Heart left ventricle (tissue), 16 donors: ENCODE results near the gene KCNK18. TPM values are rescaled to one million over a fixed set of nuclear protein-coding genes. Genes with fewer than 3 reads are reported as not detected.

ENCODE experiments used
- ATAC-seq, 4 donors: fragments of 200-7000 bp; cut with Tn5 transposase; one replicate each; pipeline ENCODE4 v1.9.1; 2020 to 2022; ENCODE audit warnings: moderate library complexity in 4 of 4, mild to moderate bottlenecking in 3 of 4, moderate number of reproducible peaks in 1 of 4
- DNase-seq, 5 donors: peaks; one replicate each; pipeline ENCODE4 v3.0.0-alpha.2; 2020
- H3K27ac ChIP-seq, 12 donors: fragments of 200-600 bp; sonication (generic) in 4 of 12; one replicate each; pipeline versions ENCODE4 v1.5.0 to v1.8.0; 2016 to 2022; ENCODE audit warnings: mild to moderate bottlenecking in 2 of 12
- H3K27me3 ChIP-seq, 9 donors: fragments of 200-600 bp; sonication (generic) in 2 of 9; one replicate each; pipeline versions ENCODE4 v1.5.1 to v1.8.0; 2016 to 2022; ENCODE audit warnings: mild to moderate bottlenecking in 3 of 9
- H3K36me3 ChIP-seq, 9 donors: fragments of 200-600 bp; sonication (generic) in 2 of 9; one replicate each; pipeline versions ENCODE4 v1.5.0 to v1.8.0; 2018 to 2022; ENCODE audit warnings: mild to moderate bottlenecking in 2 of 9
- H3K4me1 ChIP-seq, 12 donors: fragments of 200-600 bp; sonication (generic) in 4 of 12; one replicate each; pipeline versions ENCODE4 v1.5.0 to v1.8.0; 2016 to 2022; ENCODE audit warnings: mild to moderate bottlenecking in 3 of 12
- H3K4me3 ChIP-seq, 12 donors: fragments of 200-600 bp; sonication (generic) in 4 of 12; one replicate each; pipeline versions ENCODE4 v1.5.0 to v1.8.0; 2017 to 2022; ENCODE audit warnings: mild to moderate bottlenecking in 9 of 12, moderate library complexity in 4 of 12
- H3K9me3 ChIP-seq, 12 donors: fragments of 200-600 bp; sonication (generic) in 4 of 12; one replicate each; pipeline versions ENCODE4 v1.5.0 to v1.8.0; 2016 to 2022; ENCODE audit warnings: mild to moderate bottlenecking in 1 of 12
- POLR2A ChIP-seq, 2 donors: fragments of 450-650 bp; IDR thresholded peaks; one replicate each; pipeline ENCODE4 v1.6.1; 2017; ENCODE audit warnings: antibody characterized with exemption in 2 of 2, mild to moderate bottlenecking in 2 of 2, moderate library complexity in 2 of 2
- WGBS, 4 donors: extraction: QIAGEN DNeasy Blood & Tissue Kit in 2 of 4; methylation state at CpG; one replicate each; pipeline versions ENCODE4 v1.1.5 to v1.1.7; 2013 to 2018; 5-methylcytosine and 5-hydroxymethylcytosine counted together
- intact Hi-C, 10 donors: fragments of 100-400 bp; cut with DNase I; formaldehyde crosslinking; loops; one replicate each; pipeline versions ENCODE4 v1.11.1 to v1.14.2; 2022
- polyA plus RNA-seq, 2 donors: library from polyadenylated mRNA; stranded (reverse); fragments of 200-250 nt; gene quantifications; one replicate each; pipeline ENCODE4 v1.2.3, GENCODE V29; 2013
- total RNA-seq, 9 donors: library from RNA; depleted of rRNA in 2 of 9; stranded (reverse); fragments of >200 nt in 2 of 9; fragmentation: NEBNext Ultra II Directional in 3 of 9; extraction: Animal tissue kit (Norgen Biotek cat#: 25700) in 3 of 9; gene quantifications; one replicate each; pipeline versions ENCODE4 v1.1.0 to v1.2.4, GENCODE V29; 2016 to 2023
- TF ChIP-seq, protein P1 (sequence below), 12 donors: fragments of 200-600 bp; sonication (generic) in 4 of 12; IDR thresholded peaks; one replicate each; pipeline versions ENCODE4 v1.5.0 to v1.8.0; 2018 to 2022; ENCODE audit warnings: antibody characterized with exemption in 12 of 12, mild to moderate bottlenecking in 5 of 12
- donor health status: ischemic (EF 13 %, LVEDD 7.1; RV severe dilation, severe dysfunction).
- donor health status: healthy with polysubstance abuse.
- donor health status: DM: no; HTN: yes; CAD: no.
- donor health status: DM: no; HTN: no; CAD: no.
- donor health status: ischemic (EF 25% LVEDD 6.9; RV normal size, moderate dysfunction).
- donor health status: ischemic (EF 25% LVEDD 5.7; RV mildly dilated, moderate dysfunction).
- donor health status: healthy.
- donor health status: DM: yes; HTN: yes; CAD: no.
- donor health status: ischemic (EF 35%, LVEDD 5.7; RV mildly dilated, moderate dysfunction).
- donor health status: nonischemic (EF 11% LVEDD 7.7; RV severe dilation, severe dysfunction).
- donor health status: DM: yes; HTN: yes; CAD: no.
- donor health status: PGD.
- donor health status: ischemic (EF 29% LVEDD 5.4; RV normal size, mild dysfunction).
- donor health status: nonischemic (EF 23%, LVEDD 6.1; RV moderate dilation, normal function).

Gene KCNK18
- total and polyA plus RNA-seq, 11 donors = not detected

DNA sequence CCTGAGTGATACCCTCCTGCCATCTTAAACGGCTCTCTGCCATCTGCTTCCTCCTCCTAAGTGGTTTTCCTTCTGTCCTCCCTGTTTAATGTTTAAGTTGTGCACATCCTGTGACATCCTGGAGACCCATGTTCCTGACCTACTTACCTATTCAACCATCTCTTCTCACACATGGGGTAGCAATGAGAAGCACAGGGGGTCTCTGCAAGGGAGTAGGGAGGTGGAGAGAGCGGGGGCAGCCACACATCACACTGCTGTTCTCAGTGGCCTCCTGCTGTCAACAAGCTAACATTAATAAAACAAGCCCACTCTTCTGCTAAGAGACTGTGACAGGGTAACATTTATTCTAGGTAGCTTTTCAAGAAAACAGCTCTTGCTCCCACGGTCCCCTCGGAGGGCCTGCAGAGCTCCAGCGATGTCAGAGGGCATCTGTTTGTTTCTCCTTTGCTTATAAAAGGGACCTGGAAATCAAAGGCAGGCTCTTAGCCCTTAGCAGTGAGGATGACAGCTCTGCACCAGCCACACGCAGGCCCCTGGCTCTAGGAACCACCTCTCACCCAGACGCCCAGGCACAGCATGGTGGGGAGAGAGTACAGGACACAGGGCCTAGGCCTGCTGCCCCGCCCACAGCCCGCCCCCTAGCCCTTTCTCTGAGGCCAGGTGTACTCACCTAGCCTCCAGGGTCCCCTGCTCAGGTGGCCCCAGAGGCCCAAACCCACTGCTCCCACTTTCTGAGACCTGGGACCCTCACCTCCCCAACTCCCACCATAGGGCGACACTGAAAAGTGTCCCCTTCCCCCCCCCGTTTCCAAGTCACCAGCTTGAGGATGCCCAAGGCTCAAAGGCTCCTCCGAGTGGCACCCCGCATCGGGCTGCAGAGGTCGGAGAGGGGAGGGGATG lies 42.7 kb downstream of the KCNK18 start:
- H3K27me3 ChIP-seq = peaks cover 17 to 83% (median 40%) of the 10 kb centered on the region in 9 donors
- TF ChIP-seq, protein P1, sequence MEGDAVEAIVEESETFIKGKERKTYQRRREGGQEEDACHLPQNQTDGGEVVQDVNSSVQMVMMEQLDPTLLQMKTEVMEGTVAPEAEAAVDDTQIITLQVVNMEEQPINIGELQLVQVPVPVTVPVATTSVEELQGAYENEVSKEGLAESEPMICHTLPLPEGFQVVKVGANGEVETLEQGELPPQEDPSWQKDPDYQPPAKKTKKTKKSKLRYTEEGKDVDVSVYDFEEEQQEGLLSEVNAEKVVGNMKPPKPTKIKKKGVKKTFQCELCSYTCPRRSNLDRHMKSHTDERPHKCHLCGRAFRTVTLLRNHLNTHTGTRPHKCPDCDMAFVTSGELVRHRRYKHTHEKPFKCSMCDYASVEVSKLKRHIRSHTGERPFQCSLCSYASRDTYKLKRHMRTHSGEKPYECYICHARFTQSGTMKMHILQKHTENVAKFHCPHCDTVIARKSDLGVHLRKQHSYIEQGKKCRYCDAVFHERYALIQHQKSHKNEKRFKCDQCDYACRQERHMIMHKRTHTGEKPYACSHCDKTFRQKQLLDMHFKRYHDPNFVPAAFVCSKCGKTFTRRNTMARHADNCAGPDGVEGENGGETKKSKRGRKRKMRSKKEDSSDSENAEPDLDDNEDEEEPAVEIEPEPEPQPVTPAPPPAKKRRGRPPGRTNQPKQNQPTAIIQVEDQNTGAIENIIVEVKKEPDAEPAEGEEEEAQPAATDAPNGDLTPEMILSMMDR (IDR thresholded peaks at IDR 0.05) = no peak
- no peak for TF ChIP-seq POLR2A (IDR thresholded peaks at IDR 0.05)
- no peak overlapping the region for H3K27ac ChIP-seq
- ATAC-seq (no peak), DNase-seq (no peak)
- intact Hi-C loops = no loop called here
- 29 to 45% (median 35%) methylated on average over 6 to 15 of the region's 15 CpGs for WGBS, 4 donors
- H3K4me1 ChIP-seq = peaks cover 0 to 15% (median 5%) of the 10 kb centered on the region in 12 donors
- H3K36me3 ChIP-seq = no peaks in the 10 kb centered on the region
- H3K9me3 ChIP-seq = no peaks in the 10 kb centered on the region
- H3K4me3 ChIP-seq = peak overlapping the region in 1 of 12 donors; percentile 11

DNA sequence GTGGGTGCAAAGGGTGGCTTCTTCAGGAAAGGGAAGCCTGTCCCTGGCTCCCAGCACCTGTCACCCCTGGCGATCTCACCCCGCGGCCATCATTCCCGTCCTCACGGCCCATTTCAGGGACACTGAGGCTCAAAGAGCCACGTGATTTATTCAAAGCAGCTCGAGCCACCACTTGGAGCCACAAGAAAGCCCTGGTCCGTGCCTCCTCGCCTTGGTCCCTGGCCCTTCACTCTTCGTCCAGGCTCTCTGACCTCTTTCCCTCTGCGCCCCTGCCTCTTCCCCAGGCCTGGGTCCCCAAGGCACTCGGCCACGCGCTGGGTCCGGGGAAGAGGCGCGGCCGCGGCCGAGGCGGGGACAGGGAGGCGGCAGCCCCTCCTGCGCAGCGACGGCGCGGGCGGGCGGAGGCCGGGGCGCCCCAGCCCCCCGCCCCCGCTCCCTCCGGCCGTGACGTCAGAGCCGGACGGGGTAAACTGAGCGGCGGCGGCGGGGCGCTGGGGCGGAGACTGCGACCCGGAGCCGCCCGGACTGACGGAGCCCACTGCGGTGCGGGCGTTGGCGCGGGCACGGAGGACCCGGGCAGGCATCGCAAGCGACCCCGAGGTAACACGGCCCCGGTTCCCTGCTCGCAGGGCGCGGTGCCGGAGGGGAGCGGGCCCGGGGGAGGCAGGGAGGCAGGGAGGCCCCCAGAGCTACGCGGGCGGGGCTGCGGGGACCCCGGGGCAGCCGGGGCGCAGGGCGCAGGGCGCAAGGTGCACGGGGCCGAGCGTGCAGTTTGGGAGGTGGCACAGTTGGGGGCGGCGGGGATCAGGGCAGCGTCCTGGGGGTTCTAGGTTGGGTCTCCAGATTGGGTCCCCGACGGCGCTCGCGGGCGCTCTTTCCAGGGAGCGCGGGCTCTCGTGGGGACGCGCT lies 43.6 kb downstream of the KCNK18 start, which contains the start of gene SLC18A2:
SLC18A2 (plus strand) TSS at position 494 of the 909 bp plus-strand sequence. CDS start 580 bp downstream, outside the sequence.
- DNase-seq = no peak
- ATAC-seq = no peak
- Histone ChIP-seq H3K4me1 (peaks cover 0 to 15% (median 5%) of the 10 kb centered on the region in 12 donors), H3K9me3 (no peaks in the 10 kb centered on the region), H3K27ac (no peak within 1 kb of the TSS), H3K27me3 (peaks cover 17 to 83% (median 40%) of the 10 kb centered on the region in 9 donors), H3K36me3 (no peaks in the 10 kb centered on the region), H3K4me3 (peak within 1 kb of the TSS in 8 of 12 donors; percentile 4 to 35 (median 16))
- 2 to 3% (median 3%) methylated on average over 22 to 93 of the region's 93 CpGs for WGBS, 4 donors
- TF ChIP-seq, protein P1 (IDR thresholded peaks at IDR 0.05) = no peak
- TF ChIP-seq POLR2A (IDR thresholded peaks at IDR 0.05) = no peak
- intact Hi-C loops = no loop called here

DNA sequence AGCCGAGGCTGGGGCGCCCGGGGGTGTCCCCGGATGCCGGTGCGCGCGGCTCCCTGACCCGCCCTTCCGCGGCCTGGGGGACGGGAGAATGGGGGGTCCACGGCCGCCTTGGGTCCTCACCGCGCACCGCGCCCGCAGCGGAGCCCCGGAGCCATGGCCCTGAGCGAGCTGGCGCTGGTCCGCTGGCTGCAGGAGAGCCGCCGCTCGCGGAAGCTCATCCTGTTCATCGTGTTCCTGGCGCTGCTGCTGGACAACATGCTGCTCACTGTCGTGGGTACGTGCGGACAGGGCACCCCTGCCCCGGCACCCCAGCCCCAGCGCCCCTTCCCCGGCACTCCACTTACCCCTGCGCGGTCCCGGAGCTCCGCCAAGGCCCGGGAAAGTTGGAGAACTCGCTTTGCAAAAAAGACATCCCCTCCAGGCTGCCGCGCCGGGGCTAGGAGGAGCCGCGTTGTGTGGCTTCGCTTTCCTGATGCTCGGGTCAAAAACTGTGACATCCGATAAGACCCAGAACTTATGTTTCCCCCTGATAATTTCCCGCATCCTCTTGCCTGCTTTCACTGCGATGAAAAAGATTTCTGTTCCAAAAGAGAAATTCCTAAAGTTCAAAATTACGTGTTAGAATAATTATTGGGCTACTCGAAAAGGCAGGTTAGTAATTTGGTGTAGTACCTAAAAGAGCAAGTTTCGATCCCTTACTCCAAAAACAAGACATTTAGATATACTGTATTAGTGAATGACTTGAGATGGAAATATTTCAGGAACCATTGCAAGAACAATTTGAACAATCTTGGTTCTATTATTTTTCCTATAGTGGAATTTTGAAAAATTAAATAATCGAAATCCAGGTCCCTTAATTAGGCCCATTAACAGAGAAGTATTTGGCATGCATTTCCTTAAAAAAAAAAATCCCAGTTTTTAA lies 44.5 kb downstream of the KCNK18 start:
- WGBS, 4 donors = 5 to 11% (median 6%) methylated on average over 25 to 56 of the region's 56 CpGs
- intact Hi-C loops = no loop called here

More for the DNA sequence above, 44.5 kb downstream of the KCNK18 start:
- Histone ChIP-seq H3K27me3 (peaks cover 17 to 88% (median 40%) of the 10 kb centered on the region in 9 donors), H3K9me3 (no peaks in the 10 kb centered on the region), H3K4me3 (peak overlapping the region in 8 of 12 donors; percentile 4 to 35 (median 16)), H3K4me1 (peaks cover 0 to 15% (median 5%) of the 10 kb centered on the region in 12 donors), H3K36me3 (no peaks in the 10 kb centered on the region), H3K27ac (no peak overlapping the region)
- ATAC-seq (peak in 1 of 4 donors; percentile 41), DNase-seq (no peak)
- TF ChIP-seq, protein P1 (IDR thresholded peaks at IDR 0.05) = no peak
- TF ChIP-seq POLR2A (IDR thresholded peaks at IDR 0.05) = no peak
